ENCODE measurements around the gene WWC2. TPM values are rescaled to one million over a fixed set of nuclear protein-coding genes. Genes with fewer than 3 reads are reported as not detected.

Gene WWC2
- total RNA-seq, 4 donors from 2014 or later: 7.4 to 24.8 (median 8.0) TPM

DNA sequence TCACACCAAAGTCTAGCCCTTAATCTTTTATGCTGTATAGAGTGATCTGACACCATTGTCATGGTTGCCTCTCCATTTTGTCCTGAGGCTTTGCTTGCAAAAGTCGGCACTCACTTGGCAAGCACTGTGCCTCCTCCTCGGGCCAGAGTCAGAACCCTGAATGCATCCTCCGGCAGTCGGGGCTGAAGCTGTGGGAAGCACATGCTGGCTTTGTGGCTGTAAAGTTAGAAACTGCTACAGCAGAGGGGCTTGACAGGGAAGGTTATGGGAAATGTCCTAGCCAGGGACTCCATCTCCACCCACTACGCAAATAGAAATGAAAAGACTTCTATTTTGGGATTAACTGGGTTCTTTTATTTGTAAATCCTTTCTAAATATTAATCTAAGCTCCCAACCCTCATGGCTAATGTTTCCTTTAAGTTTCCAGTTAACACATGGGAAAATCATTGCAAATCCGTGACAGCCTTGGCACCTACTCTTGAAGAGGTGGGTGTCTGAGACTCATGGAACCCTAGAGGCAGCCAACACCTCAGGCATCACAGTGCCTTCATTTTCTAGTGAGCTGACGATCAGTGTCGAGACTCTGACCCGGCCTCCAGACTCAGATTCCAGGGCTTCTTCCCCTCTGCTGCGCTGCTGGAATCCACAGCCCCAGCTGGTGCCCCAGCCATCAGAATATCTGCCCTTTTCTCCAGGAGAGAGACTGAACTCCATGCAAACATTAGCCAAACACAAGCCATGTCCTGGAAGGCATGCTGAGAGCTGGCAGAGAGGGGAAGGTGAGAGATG, 231.1 kb downstream of the WWC2 start:
- WGBS, 2 donors: 24 to 39% methylated on average over 10 of the region's 10 CpGs
- no peak for DNase-seq
- Histone ChIP-seq H3K27me3 (no peaks in the 10 kb centered on the region), H3K4me3 (no peak overlapping the region), H3K27ac (peak overlapping the region in 2 of 4 donors; percentile 12 to 40), H3K36me3 (no peaks in the 10 kb centered on the region), H3K9me3 (peaks cover 0 to 8% (median 0%) of the 10 kb centered on the region in 3 donors), H3K4me1 (peaks cover 4 to 28% (median 10%) of the 10 kb centered on the region in 3 donors)
- intact Hi-C loops (cut with DNase I): no loop called here
- TF ChIP-seq CTCF (IDR thresholded peaks at IDR 0.05) (no peak), POLR2A (IDR thresholded peaks at IDR 0.05) (no peak)

GRCh38 chr4:183330841-183331240, 231.8 kb downstream of the WWC2 start:
- intact Hi-C loops (cut with DNase I): no loop called here
- TF ChIP-seq POLR2A (IDR thresholded peaks at IDR 0.05) (no peak), CTCF (IDR thresholded peaks at IDR 0.05) (no peak)
- H3K27me3 ChIP-seq: no peaks in the 10 kb centered on the region

DNA sequence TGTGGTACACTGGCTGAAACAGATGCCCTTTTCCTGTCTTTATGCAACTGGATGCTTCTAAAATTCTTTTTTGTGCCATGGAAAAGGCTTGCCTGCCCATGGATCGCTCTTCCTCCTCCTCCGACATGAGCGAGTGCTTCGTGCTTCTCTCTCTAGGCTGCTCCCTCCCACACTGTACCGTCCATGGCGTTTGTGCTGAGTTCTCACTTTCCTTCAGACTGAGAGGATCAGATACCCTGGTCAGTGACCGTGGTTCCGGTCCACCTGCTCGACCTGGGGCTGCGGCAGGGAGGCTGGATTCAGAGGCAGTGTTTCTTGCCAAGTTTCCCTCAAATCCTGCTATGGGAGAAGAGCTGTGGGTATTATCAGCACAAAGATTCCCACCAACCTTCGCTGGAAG, 233.4 kb downstream of the WWC2 start:
- intact Hi-C loops (cut with DNase I): no loop called here
- no peaks in the 10 kb centered on the region for H3K27me3 ChIP-seq
- peaks cover 4 to 34% (median 15%) of the 10 kb centered on the region in 3 donors for H3K4me1 ChIP-seq
- H3K4me3 ChIP-seq: no peak overlapping the region
- H3K27ac ChIP-seq: no peak overlapping the region
- no peak for DNase-seq
- H3K9me3 ChIP-seq: no peaks in the 10 kb centered on the region
- H3K36me3 ChIP-seq: no peaks in the 10 kb centered on the region
- TF ChIP-seq CTCF (IDR thresholded peaks at IDR 0.05): no peak
- TF ChIP-seq POLR2A (IDR thresholded peaks at IDR 0.05): no peak
- 81 to 93% methylated on average over 11 of the region's 11 CpGs for WGBS, 2 donors

More at GRCh38 chr4:183330841-183331240, 231.8 kb downstream of the WWC2 start:
- DNase-seq: no peak
- H3K27ac ChIP-seq: peak overlapping the region in 1 of 4 donors; percentile 12
- H3K36me3 ChIP-seq: no peaks in the 10 kb centered on the region
- H3K9me3 ChIP-seq: peaks cover 0 to 8% (median 0%) of the 10 kb centered on the region in 3 donors
- H3K4me1 ChIP-seq: peaks cover 4 to 34% (median 15%) of the 10 kb centered on the region in 3 donors
- WGBS, 2 donors: 82 to 94% methylated on average over 2 of the region's 2 CpGs
- no peak overlapping the region for H3K4me3 ChIP-seq

DNA sequence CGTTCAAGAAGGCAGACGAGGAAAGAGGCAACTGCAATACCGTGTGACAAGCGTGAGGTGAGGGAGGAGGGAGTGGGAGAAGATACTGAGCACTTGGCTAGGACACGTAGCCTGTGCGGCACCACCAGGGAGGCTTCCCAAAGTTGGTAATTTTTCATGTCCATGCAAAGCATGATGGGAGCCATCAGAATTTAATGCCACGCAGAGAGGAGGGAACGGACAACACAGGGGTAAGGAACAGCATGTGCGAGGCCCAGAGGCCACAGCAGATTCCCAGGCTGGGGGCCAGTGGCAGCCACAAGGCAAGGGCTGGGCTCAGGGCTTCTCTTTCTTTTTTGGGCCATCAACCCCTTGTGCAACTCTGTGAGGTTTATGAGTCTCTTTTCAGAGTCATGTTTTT, 234.1 kb downstream of the WWC2 start:
- Histone ChIP-seq H3K27ac (no peak overlapping the region), H3K4me3 (no peak overlapping the region), H3K27me3 (no peaks in the 10 kb centered on the region), H3K9me3 (no peaks in the 10 kb centered on the region), H3K36me3 (no peaks in the 10 kb centered on the region), H3K4me1 (peaks cover 4 to 34% (median 15%) of the 10 kb centered on the region in 3 donors)
- intact Hi-C loops (cut with DNase I): no loop called here
- DNase-seq: no peak
- 86 to 91% methylated on average over 9 of the region's 9 CpGs for WGBS, 2 donors
- no peak for TF ChIP-seq POLR2A (IDR thresholded peaks at IDR 0.05)
- no peak for TF ChIP-seq CTCF (IDR thresholded peaks at IDR 0.05)

DNA sequence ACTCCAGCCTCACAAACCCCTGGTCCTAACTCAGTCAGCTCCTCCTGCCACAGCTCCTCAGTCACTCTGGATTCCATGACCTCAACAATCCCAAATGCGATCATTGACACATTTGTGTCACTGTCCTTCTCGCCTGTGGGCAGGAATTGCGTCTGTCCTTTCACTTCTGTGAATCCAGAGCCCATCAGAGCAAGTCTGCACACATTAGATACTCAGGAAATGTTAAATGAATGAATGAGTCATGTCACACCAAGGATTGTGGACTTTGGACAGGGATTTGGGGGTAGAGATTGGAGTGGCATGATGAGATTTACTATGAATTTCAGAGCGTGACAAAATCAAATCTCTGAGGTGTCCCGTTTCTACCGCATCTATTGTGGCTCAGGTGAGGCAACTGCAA, 234.9 kb downstream of the WWC2 start:
- H3K9me3 ChIP-seq: no peaks in the 10 kb centered on the region
- peaks cover 4 to 34% (median 15%) of the 10 kb centered on the region in 3 donors for H3K4me1 ChIP-seq
- no peaks in the 10 kb centered on the region for H3K27me3 ChIP-seq
- no peak for DNase-seq
- TF ChIP-seq POLR2A (IDR thresholded peaks at IDR 0.05) (no peak), CTCF (IDR thresholded peaks at IDR 0.05) (no peak)
- H3K36me3 ChIP-seq: no peaks in the 10 kb centered on the region
- intact Hi-C loops (cut with DNase I): no loop called here
- 43 to 53% methylated on average over 6 of the region's 6 CpGs for WGBS, 2 donors
- H3K27ac ChIP-seq: no peak overlapping the region
- H3K4me3 ChIP-seq: no peak overlapping the region

All from esophagus squamous epithelium (tissue), 5 donors.